Measurements from ENCODE around the gene GALK2. TPM values are rescaled to one million over a fixed set of nuclear protein-coding genes. Genes with fewer than 3 reads are reported as not detected.
"Not testable (repeated sequence)": the region's sequence is repeated elsewhere in the genome, so short reads cannot be mapped to it uniquely, and the experiment has no call there.

The GALK2 gene
- total RNA-seq, 6 experiments from 2014 or later: 22.5 to 35.4 (median 29.4) TPM

GRCh38 chr15:49191892-49192291, 21.8 kb downstream of the GALK2 start:
- intact Hi-C loops (cut with DNase I): no loop called here
- ATAC-seq (no peak), DNase-seq (no peak)
- Histone ChIP-seq H3K36me3 (no peaks in the 10 kb centered on the region), H3K4me3 (no peak overlapping the region), H3K27ac (no peak overlapping the region), H3K27me3 (no peaks in the 10 kb centered on the region), H3K4me1 (peaks cover 0 to 7% (median 0%) of the 10 kb centered on the region in 4 donors), H3K9me3 (no peaks in the 10 kb centered on the region)
- TF ChIP-seq POLR2A (IDR thresholded peaks at IDR 0.05) (no peak), CTCF (IDR thresholded peaks at IDR 0.05) (no peak)
- 77% methylated on average over 2 of the region's 2 CpGs for WGBS (ENCODE audit: insufficient coverage, low coverage, low lambda C conversion rate, missing lambda C conversion rate)

GRCh38 chr15:49196856-49197255, 26.8 kb downstream of the GALK2 start:
- DNase-seq (no peak), ATAC-seq (peak; percentile 80 to 92 (median 89))
- Histone ChIP-seq H3K4me1 (peaks cover 0 to 7% (median 0%) of the 10 kb centered on the region in 4 donors), H3K4me3 (no peak overlapping the region), H3K9me3 (no peaks in the 10 kb centered on the region), H3K36me3 (no peaks in the 10 kb centered on the region), H3K27me3 (no peaks in the 10 kb centered on the region), H3K27ac (no peak overlapping the region)
- TF ChIP-seq CTCF (IDR thresholded peaks at IDR 0.05) (no peak), POLR2A (IDR thresholded peaks at IDR 0.05) (no peak)
- WGBS (ENCODE audit: insufficient coverage, low coverage, low lambda C conversion rate, missing lambda C conversion rate): 35% methylated on average over 4 of the region's 4 CpGs
- intact Hi-C loops (cut with DNase I): no loop called here

- no peaks in the 10 kb centered on the region for H3K27me3 ChIP-seq
- H3K9me3 ChIP-seq: no peaks in the 10 kb centered on the region
- H3K36me3 ChIP-seq: no peaks in the 10 kb centered on the region
- DNase-seq: no peak
- no peak for TF ChIP-seq CTCF (IDR thresholded peaks at IDR 0.05)
- no peak for TF ChIP-seq POLR2A (IDR thresholded peaks at IDR 0.05)
- ATAC-seq: no peak
- no peak overlapping the region for H3K27ac ChIP-seq
- intact Hi-C loops (cut with DNase I): no loop called here
- WGBS (ENCODE audit: insufficient coverage, low coverage, low lambda C conversion rate, missing lambda C conversion rate): 50% methylated on average over 3 of the region's 3 CpGs
- H3K4me3 ChIP-seq: no peak overlapping the region
- H3K4me1 ChIP-seq: peaks cover 0 to 7% (median 0%) of the 10 kb centered on the region in 4 donors
Observed at GRCh38 chr15:49199666-49200065, 29.6 kb downstream of the GALK2 start.

- Histone ChIP-seq H3K4me3 (no peak overlapping the region), H3K9me3 (no peaks in the 10 kb centered on the region), H3K36me3 (no peaks in the 10 kb centered on the region), H3K4me1 (peaks cover 0 to 7% (median 0%) of the 10 kb centered on the region in 4 donors), H3K27me3 (no peaks in the 10 kb centered on the region), H3K27ac (no peak overlapping the region)
- intact Hi-C loops (cut with DNase I): no loop called here
- DNase-seq: no peak
- WGBS (ENCODE audit: insufficient coverage, low coverage, low lambda C conversion rate, missing lambda C conversion rate): 77% methylated on average over 3 of the region's 3 CpGs
- no peak for ATAC-seq
- TF ChIP-seq POLR2A (IDR thresholded peaks at IDR 0.05) (no peak), CTCF (IDR thresholded peaks at IDR 0.05) (no peak)
Observed at GRCh38 chr15:49200347-49200746, 30.3 kb downstream of the GALK2 start.

GRCh38 chr15:49208102-49208501, 38.1 kb downstream of the GALK2 start:
- H3K27ac ChIP-seq; H3K27me3 ChIP-seq; H3K36me3 ChIP-seq; H3K9me3 ChIP-seq; DNase-seq; H3K4me3 ChIP-seq; ATAC-seq; H3K4me1 ChIP-seq; intact Hi-C loops (cut with DNase I): not testable (repeated sequence)

All from right lobe of liver (tissue), 6 donors.